Fibroblast of lung (primary cell): Measurements from ENCODE around the gene RAB1B. TPM values are rescaled to one million over a fixed set of nuclear protein-coding genes. Genes with fewer than 3 reads are reported as not detected.

ENCODE experiments used
- DNase-seq, 2 donors: peaks; one replicate each; pipeline versions ENCODE4 v3.0.0 to v3.0.0-alpha.2; 2010; ENCODE audit warnings: low read depth in 2 of 2
- H2AFZ ChIP-seq: 2 replicates; pipeline ENCODE4 v1.5.1; 2012; ENCODE audit warnings: low read length, control low read depth, inconsistent platforms
- H3K27ac ChIP-seq: 2 replicates; pipeline ENCODE4 v1.5.1; 2011; ENCODE audit warnings: low read length, control low read depth; ENCODE audit not compliant: insufficient read depth
- H3K27me3 ChIP-seq: 2 replicates; pipeline ENCODE4 v1.5.1; 2011; ENCODE audit warnings: mild to moderate bottlenecking, low read length; ENCODE audit not compliant: control insufficient read depth, insufficient read depth
- H3K36me3 ChIP-seq: 2 replicates; pipeline ENCODE4 v1.5.1; 2011; ENCODE audit warnings: low read length; ENCODE audit not compliant: control insufficient read depth, insufficient read depth
- H3K4me1 ChIP-seq: 2 replicates; pipeline ENCODE4 v1.5.1; 2011; ENCODE audit warnings: low read length; ENCODE audit not compliant: control insufficient read depth, insufficient read depth; ENCODE audit errors: extremely low read depth
- H3K4me2 ChIP-seq: 2 replicates; pipeline ENCODE4 v1.5.1; 2011; ENCODE audit warnings: low read length, control low read depth; ENCODE audit not compliant: insufficient read depth; ENCODE audit errors: extremely low read depth
- H3K4me3 ChIP-seq, 4 experiments: fragments of 200-600 bp in 1 of 4; sonication (generic) in 1 of 4; replicated peaks in 1 of 4; 2 replicates each; pipeline ENCODE4 v1.5.1; 2011 to 2016; ENCODE audit warnings: low read length in 4 of 4, low read depth in 3 of 4, mild to moderate bottlenecking in 3 of 4, control low read depth in 2 of 4, inconsistent platforms in 1 of 4, mixed read lengths in 1 of 4; ENCODE audit not compliant: insufficient read depth in 1 of 4; ENCODE audit errors: control extremely low read depth in 1 of 4
- H3K79me2 ChIP-seq: 2 replicates; pipeline ENCODE4 v1.5.1; 2012; ENCODE audit warnings: mild to moderate bottlenecking, low read length, inconsistent platforms; ENCODE audit not compliant: control insufficient read depth, insufficient read depth
- H3K9ac ChIP-seq: 2 replicates; pipeline ENCODE4 v1.5.1; 2011; ENCODE audit warnings: mild to moderate bottlenecking, low read length, control low read depth; ENCODE audit not compliant: insufficient read depth
- H3K9me3 ChIP-seq: 2 replicates; pipeline ENCODE4 v1.5.1; 2012; ENCODE audit warnings: low read depth, low read length; ENCODE audit not compliant: control insufficient read depth, insufficient read depth
- H4K20me1 ChIP-seq: 2 replicates; pipeline ENCODE4 v1.5.1; 2011; ENCODE audit warnings: low read length; ENCODE audit not compliant: control insufficient read depth, insufficient read depth; ENCODE audit errors: extremely low read depth
- EZH2 ChIP-seq: IDR thresholded peaks from 2 replicates; pipeline ENCODE4 v1.5.1; 2012; ENCODE audit warnings: low read length, control low read depth, mild to moderate bottlenecking; ENCODE audit errors: missing control alignments
- polyA plus RNA-seq, 2 donors: library from polyadenylated mRNA; depleted of rRNA in 1 of 2; stranded (reverse) in 1 of 2; unstranded in 1 of 2; fragments of >200 nt; gene quantifications; 2 replicates each; pipeline ENCODE4 v1.2.1, GENCODE V29; 2011 to 2012; ENCODE audit warnings: missing spikeins in 1 of 2
- total RNA-seq: library from RNA; depleted of rRNA; stranded (reverse); fragments of >200 nt; gene quantifications from 2 replicates; pipeline ENCODE4 v1.2.1, GENCODE V29; 2014
- TF ChIP-seq, protein P1 (sequence below), 2 donors: IDR thresholded peaks in 1 of 2; conservative IDR thresholded peaks in 1 of 2; 1 replicate in 1 of 2; 2 replicates in 1 of 2; pipeline ENCODE4 v1.5.1; 2011 to 2012; ENCODE audit warnings: low read length in 2 of 2, control low read depth in 1 of 2, inconsistent platforms in 1 of 2, low read depth in 1 of 2, mild to moderate bottlenecking in 1 of 2

The RAB1B gene
- total and polyA plus RNA-seq, 2 donors (not counting 1 experiment from before 2014, with no cell fraction given), result 63.6 to 140 TPM

DNA sequence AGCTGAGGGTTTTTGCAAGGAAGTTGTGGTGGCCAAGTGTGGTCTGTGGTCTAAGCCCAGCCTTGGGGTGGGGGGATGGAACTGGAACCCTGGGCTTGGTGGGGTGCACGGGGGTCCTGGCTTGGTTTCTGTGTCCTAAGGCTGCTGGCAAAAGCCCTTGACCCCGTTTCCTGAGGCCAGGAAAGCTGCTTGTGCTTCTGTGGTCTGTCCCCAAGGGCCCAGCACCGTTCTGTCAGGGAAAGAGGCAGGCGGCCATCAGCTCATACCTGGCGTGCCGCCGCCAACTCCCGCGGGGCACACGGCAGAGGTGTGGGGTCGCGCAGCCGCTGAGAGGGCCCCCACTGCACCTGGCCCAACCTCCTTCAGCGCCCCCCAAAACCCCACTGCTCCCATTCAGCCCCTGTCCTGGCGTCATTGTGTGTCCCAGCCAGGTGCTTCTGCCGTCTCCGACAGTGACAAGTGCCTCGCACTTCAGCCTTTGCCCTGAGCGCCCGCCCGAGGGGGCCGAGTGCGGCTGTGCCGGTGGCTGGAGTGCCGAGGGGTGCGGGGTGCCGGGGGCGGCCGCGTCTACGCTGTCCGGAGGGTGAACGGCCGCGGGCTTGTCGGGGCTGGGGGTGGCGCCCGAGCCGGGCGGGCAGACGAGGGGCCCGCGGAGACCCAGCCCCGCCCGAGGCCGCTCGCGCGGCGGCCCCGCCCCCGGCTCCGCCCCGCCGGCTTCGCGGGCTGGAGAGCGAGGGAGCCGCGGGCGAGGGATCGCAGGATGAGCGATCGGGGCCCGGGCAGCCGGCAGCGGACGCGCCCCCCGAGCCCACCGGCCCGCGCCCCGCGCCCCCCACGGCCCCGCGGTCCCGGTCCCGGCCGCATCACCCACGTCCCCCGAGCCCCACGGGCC is 9.3 kb downstream of the RAB1B start, which contains the start of gene CNIH2:
Gene CNIH2 (plus strand): TSS at position 705 of the 892 bp plus-strand sequence. CDS start 282 bp downstream, outside the sequence.
- Histone ChIP-seq H3K4me1 (peaks cover 2% of the 10 kb centered on the region), H3K79me2 (no peaks in the 10 kb centered on the region), H3K27me3 (no peaks in the 10 kb centered on the region), H3K9ac (peak within 1 kb of the TSS; percentile 2), H3K4me2 (peak within 1 kb of the TSS; percentile 68), H4K20me1 (peaks cover 1% of the 10 kb centered on the region), H3K9me3 (no peaks in the 10 kb centered on the region), H3K36me3 (peaks cover 20% of the 10 kb centered on the region), H3K27ac (no peak within 1 kb of the TSS), H2AFZ (no peak within 1 kb of the TSS), H3K4me3 (peak within 1 kb of the TSS in 1 of 4 experiments; percentile 36)
- TF ChIP-seq, protein P1, sequence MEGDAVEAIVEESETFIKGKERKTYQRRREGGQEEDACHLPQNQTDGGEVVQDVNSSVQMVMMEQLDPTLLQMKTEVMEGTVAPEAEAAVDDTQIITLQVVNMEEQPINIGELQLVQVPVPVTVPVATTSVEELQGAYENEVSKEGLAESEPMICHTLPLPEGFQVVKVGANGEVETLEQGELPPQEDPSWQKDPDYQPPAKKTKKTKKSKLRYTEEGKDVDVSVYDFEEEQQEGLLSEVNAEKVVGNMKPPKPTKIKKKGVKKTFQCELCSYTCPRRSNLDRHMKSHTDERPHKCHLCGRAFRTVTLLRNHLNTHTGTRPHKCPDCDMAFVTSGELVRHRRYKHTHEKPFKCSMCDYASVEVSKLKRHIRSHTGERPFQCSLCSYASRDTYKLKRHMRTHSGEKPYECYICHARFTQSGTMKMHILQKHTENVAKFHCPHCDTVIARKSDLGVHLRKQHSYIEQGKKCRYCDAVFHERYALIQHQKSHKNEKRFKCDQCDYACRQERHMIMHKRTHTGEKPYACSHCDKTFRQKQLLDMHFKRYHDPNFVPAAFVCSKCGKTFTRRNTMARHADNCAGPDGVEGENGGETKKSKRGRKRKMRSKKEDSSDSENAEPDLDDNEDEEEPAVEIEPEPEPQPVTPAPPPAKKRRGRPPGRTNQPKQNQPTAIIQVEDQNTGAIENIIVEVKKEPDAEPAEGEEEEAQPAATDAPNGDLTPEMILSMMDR (conservative IDR thresholded peaks at IDR 0.05 in 1 of 2, IDR thresholded peaks at IDR 0.05 in 1 of 2; ENCODE audit: low read depth in 1 of 2, low read length in 2 of 2), result no peak
- no peak for TF ChIP-seq EZH2
- no peak for DNase-seq

DNA sequence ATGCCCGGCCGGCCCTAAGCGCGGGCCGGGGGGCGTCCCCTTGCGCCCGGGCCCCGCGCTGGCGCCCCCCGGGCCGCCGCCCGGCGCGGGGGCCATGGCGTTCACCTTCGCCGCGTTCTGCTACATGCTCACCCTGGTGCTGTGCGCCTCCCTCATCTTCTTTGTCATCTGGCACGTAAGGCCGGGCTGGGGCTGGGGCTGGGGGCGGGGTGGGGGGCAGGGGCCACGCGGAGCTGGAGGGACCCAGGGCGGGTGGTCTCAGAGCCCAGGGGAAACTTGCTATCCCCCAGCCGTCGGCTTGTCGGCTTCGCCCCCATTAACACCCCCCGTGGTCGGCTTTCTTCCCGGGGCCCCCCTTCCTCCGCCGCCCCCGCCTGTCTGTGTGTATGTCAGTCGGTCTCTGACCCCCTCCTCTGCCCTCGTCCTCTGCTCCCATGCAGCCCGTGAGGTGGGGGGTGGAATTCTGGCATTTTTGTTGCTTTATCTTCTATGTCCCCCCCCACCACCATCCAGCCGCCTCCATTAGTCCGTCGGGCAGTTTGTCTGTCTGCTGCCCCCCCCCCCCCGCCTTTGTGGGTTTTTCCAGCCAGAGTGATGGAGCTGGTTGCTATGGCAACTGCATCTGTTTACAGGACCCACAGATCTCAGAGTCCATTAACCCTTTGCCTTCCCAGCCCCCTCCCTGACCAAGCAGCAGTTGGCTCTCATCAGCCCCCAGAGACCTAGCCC is 10.1 kb downstream of the RAB1B start:
- no peak for TF ChIP-seq EZH2
- TF ChIP-seq, protein P1 (conservative IDR thresholded peaks at IDR 0.05 in 1 of 2, IDR thresholded peaks at IDR 0.05 in 1 of 2; ENCODE audit: low read depth in 1 of 2, low read length in 2 of 2), result no peak

More for the DNA sequence above, 10.1 kb downstream of the RAB1B start:
- Histone ChIP-seq H3K27ac (no peak overlapping the region), H4K20me1 (peaks cover 1% of the 10 kb centered on the region), H3K9me3 (no peaks in the 10 kb centered on the region), H3K36me3 (peaks cover 12% of the 10 kb centered on the region), H3K79me2 (no peaks in the 10 kb centered on the region), H3K4me1 (peaks cover 2% of the 10 kb centered on the region), H3K9ac (no peak overlapping the region), H3K4me2 (peak overlapping the region; percentile 68), H3K4me3 (no peak overlapping the region), H3K27me3 (no peaks in the 10 kb centered on the region), H2AFZ (no peak overlapping the region)
- DNase-seq, result peak in 1 of 2 donors; percentile 30
